Measurements from ENCODE around the gene HIKESHI. TPM values are rescaled to one million over a fixed set of nuclear protein-coding genes. Genes with fewer than 3 reads are reported as not detected.
A peak's percentile ranks its signal among the peaks of the same experiment; 100 is the strongest.

The HIKESHI gene
- total RNA-seq, 2 donors from 2014 or later = 67.5 to 76.3 TPM

DNA sequence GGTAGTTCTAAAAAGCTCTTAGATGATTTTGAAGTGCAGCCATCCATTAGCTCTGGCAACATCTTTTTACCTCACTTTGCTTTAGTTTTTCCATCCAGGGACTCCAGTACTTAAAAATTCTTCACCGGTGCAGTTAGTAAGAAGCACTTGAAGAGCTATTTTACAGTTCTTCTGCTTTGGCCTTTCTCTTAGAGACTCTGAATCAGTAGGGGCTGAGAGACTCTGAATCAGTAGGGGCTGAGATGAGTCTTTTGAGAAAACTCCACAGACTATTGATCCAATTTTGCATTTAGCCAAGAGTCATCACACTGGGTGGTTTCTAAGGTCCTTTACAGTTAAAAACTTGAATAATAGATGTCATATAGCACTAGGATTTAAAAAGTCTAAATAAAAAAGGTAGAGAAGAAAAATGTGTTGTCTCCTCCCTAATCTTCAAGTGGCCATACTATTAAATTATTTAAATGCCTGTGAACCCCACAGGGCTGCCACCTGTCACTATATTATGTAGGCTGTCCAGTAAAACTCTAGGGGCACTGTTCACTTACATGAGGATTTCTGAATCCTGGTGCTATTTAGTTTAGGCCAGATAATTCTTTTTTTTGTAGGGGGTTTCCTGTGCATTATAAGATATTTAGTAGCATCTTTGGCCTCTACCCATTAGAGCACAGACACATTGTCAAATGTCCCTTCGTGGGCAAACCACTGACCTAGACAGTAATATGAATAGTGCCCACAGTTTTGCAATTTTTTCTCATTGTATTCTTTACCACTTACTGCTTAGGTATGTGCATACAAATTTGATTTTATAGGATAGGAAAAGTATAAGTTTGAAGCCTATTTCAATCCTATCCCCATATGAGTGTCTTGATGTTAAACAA, 26.3 kb upstream of the HIKESHI start:
- TF ChIP-seq, protein P1, sequence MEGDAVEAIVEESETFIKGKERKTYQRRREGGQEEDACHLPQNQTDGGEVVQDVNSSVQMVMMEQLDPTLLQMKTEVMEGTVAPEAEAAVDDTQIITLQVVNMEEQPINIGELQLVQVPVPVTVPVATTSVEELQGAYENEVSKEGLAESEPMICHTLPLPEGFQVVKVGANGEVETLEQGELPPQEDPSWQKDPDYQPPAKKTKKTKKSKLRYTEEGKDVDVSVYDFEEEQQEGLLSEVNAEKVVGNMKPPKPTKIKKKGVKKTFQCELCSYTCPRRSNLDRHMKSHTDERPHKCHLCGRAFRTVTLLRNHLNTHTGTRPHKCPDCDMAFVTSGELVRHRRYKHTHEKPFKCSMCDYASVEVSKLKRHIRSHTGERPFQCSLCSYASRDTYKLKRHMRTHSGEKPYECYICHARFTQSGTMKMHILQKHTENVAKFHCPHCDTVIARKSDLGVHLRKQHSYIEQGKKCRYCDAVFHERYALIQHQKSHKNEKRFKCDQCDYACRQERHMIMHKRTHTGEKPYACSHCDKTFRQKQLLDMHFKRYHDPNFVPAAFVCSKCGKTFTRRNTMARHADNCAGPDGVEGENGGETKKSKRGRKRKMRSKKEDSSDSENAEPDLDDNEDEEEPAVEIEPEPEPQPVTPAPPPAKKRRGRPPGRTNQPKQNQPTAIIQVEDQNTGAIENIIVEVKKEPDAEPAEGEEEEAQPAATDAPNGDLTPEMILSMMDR (conservative IDR thresholded peaks at IDR 0.05) = peak; percentile 35
- no peaks in the 10 kb centered on the region for H3K4me1 ChIP-seq (ENCODE audit: control insufficient read depth, insufficient read depth, low read length)
- peaks cover 8% of the 10 kb centered on the region for H3K4me1 Mint-ChIP-seq

GRCh38 chr11:86277741-86278140, 24.3 kb upstream of the HIKESHI start:
- no peak overlapping the region for H3K4me3 Mint-ChIP-seq
- TF ChIP-seq, protein P1 (conservative IDR thresholded peaks at IDR 0.05) = no peak
- H3K4me1 ChIP-seq (ENCODE audit: control insufficient read depth, insufficient read depth, low read length) = no peaks in the 10 kb centered on the region

More for the DNA sequence above, 26.3 kb upstream of the HIKESHI start:
- no peaks in the 10 kb centered on the region for H3K9me3 ChIP-seq (ENCODE audit: control insufficient read depth, low read length)
- Mint-ChIP-seq H3K4me3 (no peak overlapping the region), H3K27me3 (ENCODE audit: insufficient read depth) (no peaks in the 10 kb centered on the region), H3K27ac (no peak overlapping the region), H3K9me3 (no peaks in the 10 kb centered on the region), H3K36me3 (ENCODE audit: low read depth) (peaks cover 41% of the 10 kb centered on the region)
- no peak overlapping the region for H3K4me3 ChIP-seq (ENCODE audit: low read length)
- no peak overlapping the region for H3K9ac ChIP-seq (ENCODE audit: extremely low read depth, low read length, poor library complexity, severe bottlenecking)
- DNase-seq = no peak
- no peak overlapping the region for H3K27ac ChIP-seq (ENCODE audit: low read depth, low read length)
- no peaks in the 10 kb centered on the region for H3K27me3 ChIP-seq (ENCODE audit: control insufficient read depth, insufficient read depth, low read length, poor library complexity, severe bottlenecking)
- 95% methylated on average over 2 of the region's 2 CpGs; no CpG with 5 or more reads in 1 of the 2 experiments for WGBS, 2 experiments (ENCODE audit: insufficient coverage in 1 of 2, insufficient read length in 1 of 2)
- peaks cover 59% of the 10 kb centered on the region for H3K36me3 ChIP-seq (ENCODE audit: control insufficient read depth, insufficient read depth, low read length)

GRCh38 chr11:86278226-86278625, 23.8 kb upstream of the HIKESHI start:
- Histone ChIP-seq H3K36me3 (ENCODE audit: control insufficient read depth, insufficient read depth, low read length) (peaks cover 60% of the 10 kb centered on the region), H3K27me3 (ENCODE audit: control insufficient read depth, insufficient read depth, low read length, poor library complexity, severe bottlenecking) (no peaks in the 10 kb centered on the region), H3K9ac (ENCODE audit: extremely low read depth, low read length, poor library complexity, severe bottlenecking) (no peak overlapping the region), H3K4me3 (ENCODE audit: low read length) (no peak overlapping the region), H3K4me1 (ENCODE audit: control insufficient read depth, insufficient read depth, low read length) (no peaks in the 10 kb centered on the region), H3K9me3 (ENCODE audit: control insufficient read depth, low read length) (no peaks in the 10 kb centered on the region), H3K27ac (ENCODE audit: low read depth, low read length) (no peak overlapping the region)
- TF ChIP-seq, protein P1 (conservative IDR thresholded peaks at IDR 0.05) = no peak
- no peaks in the 10 kb centered on the region for H3K9me3 Mint-ChIP-seq
- H3K36me3 Mint-ChIP-seq (ENCODE audit: low read depth) = peaks cover 36% of the 10 kb centered on the region
- H3K4me1 Mint-ChIP-seq = peaks cover 8% of the 10 kb centered on the region
- no peak overlapping the region for H3K27ac Mint-ChIP-seq
- WGBS, 2 experiments (ENCODE audit: insufficient coverage in 1 of 2, insufficient read length in 1 of 2) = 92 to 99% methylated on average over 8 of the region's 8 CpGs
- no peak for DNase-seq
- H3K4me3 Mint-ChIP-seq = no peak overlapping the region
- no peaks in the 10 kb centered on the region for H3K27me3 Mint-ChIP-seq (ENCODE audit: insufficient read depth)

More at GRCh38 chr11:86277741-86278140, 24.3 kb upstream of the HIKESHI start:
- peaks cover 63% of the 10 kb centered on the region for H3K36me3 ChIP-seq (ENCODE audit: control insufficient read depth, insufficient read depth, low read length)
- H3K27ac ChIP-seq (ENCODE audit: low read depth, low read length) = no peak overlapping the region
- Mint-ChIP-seq H3K27me3 (ENCODE audit: insufficient read depth) (no peaks in the 10 kb centered on the region), H3K27ac (no peak overlapping the region), H3K36me3 (ENCODE audit: low read depth) (peaks cover 36% of the 10 kb centered on the region), H3K4me1 (peaks cover 8% of the 10 kb centered on the region), H3K9me3 (no peaks in the 10 kb centered on the region)
- H3K4me3 ChIP-seq (ENCODE audit: low read length) = no peak overlapping the region
- H3K27me3 ChIP-seq (ENCODE audit: control insufficient read depth, insufficient read depth, low read length, poor library complexity, severe bottlenecking) = no peaks in the 10 kb centered on the region
- WGBS, 2 experiments (ENCODE audit: insufficient coverage in 1 of 2, insufficient read length in 1 of 2) = 100% methylated on average over 1 of the region's 1 CpG
- no peak overlapping the region for H3K9ac ChIP-seq (ENCODE audit: extremely low read depth, low read length, poor library complexity, severe bottlenecking)
- H3K9me3 ChIP-seq (ENCODE audit: control insufficient read depth, low read length) = no peaks in the 10 kb centered on the region
- no peak for DNase-seq

All from endodermal cell (in vitro differentiated cells).